Parathyroid adenoma (tissue), 2 donors: Measurements from ENCODE around the gene NLRP9.

Experiments
- H2AFZ ChIP-seq: fragments of 300-600 bp; sonication (generic); one replicate; pipeline ENCODE4 v1.7.0; 2017; ENCODE audit warnings: antibody characterized with exemption, mild to moderate bottlenecking
- H3K27ac ChIP-seq: fragments of 300-600 bp; sonication (generic); one replicate; pipeline ENCODE4 v1.7.0; 2017
- H3K27me3 ChIP-seq: fragments of 300-600 bp; sonication (generic); one replicate; pipeline ENCODE4 v1.7.0; 2017; ENCODE audit warnings: low read length; ENCODE audit not compliant: control insufficient read depth, insufficient read depth
- H3K36me3 ChIP-seq: fragments of 300-600 bp; sonication (generic); one replicate; pipeline ENCODE4 v1.7.0; 2017; ENCODE audit warnings: low read length; ENCODE audit not compliant: control insufficient read depth, insufficient read depth
- H3K4me1 ChIP-seq: fragments of 300-600 bp; sonication (generic); one replicate; pipeline ENCODE4 v1.7.0; 2017; ENCODE audit warnings: control low read depth
- H3K4me2 ChIP-seq: fragments of 300-600 bp; sonication (generic); one replicate; pipeline ENCODE4 v1.7.0; 2017; ENCODE audit warnings: low read length
- H3K4me3 ChIP-seq: fragments of 300-600 bp; sonication (generic); one replicate; pipeline ENCODE4 v1.7.0; 2017; ENCODE audit warnings: low read depth, low read length
- H3K79me2 ChIP-seq: fragments of 300-600 bp; sonication (generic); one replicate; pipeline ENCODE4 v1.7.0; 2017; ENCODE audit warnings: control low read depth
- H3K9ac ChIP-seq: fragments of 300-600 bp; sonication (generic); one replicate; pipeline ENCODE4 v1.7.0; 2017; ENCODE audit warnings: mild to moderate bottlenecking
- H3K9me3 ChIP-seq: fragments of 300-600 bp; sonication (generic); one replicate; pipeline ENCODE4 v1.7.0; 2017; ENCODE audit warnings: low read length; ENCODE audit not compliant: control insufficient read depth
- CTCF ChIP-seq: fragments of 300-600 bp; sonication (generic); IDR thresholded peaks from one replicate; pipeline ENCODE4 v1.7.0; 2017; ENCODE audit warnings: antibody characterized with exemption, mild to moderate bottlenecking
- donor health status: primary hyperparathyroidism.

NLRP9 gene

GRCh38 chr19:55695511-55696290, 42.5 kb downstream of the NLRP9 start:
- H3K79me2 ChIP-seq = peaks cover 2% of the 10 kb centered on the region
- no peaks in the 10 kb centered on the region for H3K36me3 ChIP-seq
- no peaks in the 10 kb centered on the region for H3K4me1 ChIP-seq
- TF ChIP-seq CTCF = no peak
- H3K4me3 ChIP-seq = no peak overlapping the region
- no peak overlapping the region for H3K4me2 ChIP-seq
- H3K9ac ChIP-seq = no peak overlapping the region
- no peak overlapping the region for H2AFZ ChIP-seq
- H3K27ac ChIP-seq = no peak overlapping the region
- H3K9me3 ChIP-seq = no peaks in the 10 kb centered on the region
- no peaks in the 10 kb centered on the region for H3K27me3 ChIP-seq

GRCh38 chr19:55694656-55695491, 43.3 kb downstream of the NLRP9 start:
- H3K4me2 ChIP-seq = no peak overlapping the region
- H2AFZ ChIP-seq = no peak overlapping the region
- H3K27me3 ChIP-seq = no peaks in the 10 kb centered on the region
- H3K4me1 ChIP-seq = peaks cover 6% of the 10 kb centered on the region
- peaks cover 5% of the 10 kb centered on the region for H3K79me2 ChIP-seq
- no peak overlapping the region for H3K9ac ChIP-seq
- H3K27ac ChIP-seq = no peak overlapping the region
- no peak for TF ChIP-seq CTCF
- no peak overlapping the region for H3K4me3 ChIP-seq
- no peaks in the 10 kb centered on the region for H3K36me3 ChIP-seq
- H3K9me3 ChIP-seq = no peaks in the 10 kb centered on the region

DNA sequence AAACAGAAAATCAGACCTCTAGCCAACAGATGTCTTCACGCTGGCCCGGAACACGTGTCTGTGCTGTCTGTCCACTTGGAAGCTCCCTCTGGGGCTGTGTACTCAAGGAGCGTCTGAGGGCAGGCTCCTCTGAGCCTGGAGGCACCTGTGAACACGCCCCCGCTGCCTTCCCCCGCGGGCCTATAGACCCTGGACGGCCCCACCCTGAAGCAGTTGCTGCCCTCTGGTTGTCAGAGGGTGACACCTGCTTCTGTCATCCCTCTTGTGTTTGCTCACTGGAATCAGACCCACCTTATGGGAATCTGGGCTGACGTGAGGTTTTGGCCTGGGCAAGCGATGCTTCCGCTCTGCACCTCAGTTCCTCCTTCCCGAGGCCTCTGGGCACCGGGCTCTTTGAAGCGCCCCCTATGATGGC, 44.0 kb downstream of the NLRP9 start:
- no peak for TF ChIP-seq CTCF

GRCh38 chr19:55693336-55693974, 44.7 kb downstream of the NLRP9 start:
- Histone ChIP-seq H2AFZ (no peak overlapping the region), H3K9ac (no peak overlapping the region), H3K4me1 (peaks cover 6% of the 10 kb centered on the region), H3K79me2 (peaks cover 10% of the 10 kb centered on the region), H3K9me3 (no peaks in the 10 kb centered on the region), H3K4me2 (no peak overlapping the region), H3K27ac (no peak overlapping the region), H3K36me3 (no peaks in the 10 kb centered on the region), H3K27me3 (no peaks in the 10 kb centered on the region), H3K4me3 (no peak overlapping the region)
- no peak for TF ChIP-seq CTCF

More for the DNA sequence above, 44.0 kb downstream of the NLRP9 start:
- Histone ChIP-seq H3K4me2 (no peak overlapping the region), H3K4me3 (no peak overlapping the region), H3K9me3 (no peaks in the 10 kb centered on the region), H3K9ac (no peak overlapping the region), H3K27ac (no peak overlapping the region), H3K27me3 (no peaks in the 10 kb centered on the region), H3K4me1 (peaks cover 6% of the 10 kb centered on the region), H3K36me3 (no peaks in the 10 kb centered on the region), H3K79me2 (peaks cover 7% of the 10 kb centered on the region), H2AFZ (no peak overlapping the region)
